ENCODE results near the gene RNU2-1. TPM values are rescaled to one million over a fixed set of nuclear protein-coding genes. Genes with fewer than 3 reads are reported as not detected.

The RNU2-1 gene
- total and polyA plus RNA-seq, 2 donors (not counting 1 experiment from before 2014, with no cell fraction given), result 5,063 TPM; not detected in 1

DNA sequence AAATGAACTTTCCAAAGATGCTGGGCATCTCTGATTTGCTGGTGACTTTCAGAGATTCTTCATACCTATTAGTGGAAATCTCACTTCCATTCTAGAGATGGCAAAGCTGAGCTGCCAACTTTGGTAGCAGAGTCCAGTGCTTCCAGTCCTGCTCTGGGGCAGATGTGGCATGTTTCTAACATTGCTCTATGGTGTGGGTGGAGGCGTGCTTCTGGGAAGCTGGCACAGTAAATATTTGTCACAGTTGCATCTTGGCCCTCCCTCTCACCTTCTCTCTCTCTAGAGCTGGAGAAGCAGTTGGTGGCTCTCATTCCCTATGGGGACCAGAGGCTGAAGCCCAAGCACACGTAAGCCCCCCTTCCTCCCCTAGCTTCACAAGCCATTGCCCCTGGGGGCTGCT is 20.2 kb downstream of the RNU2-1 start:
- WGBS (ENCODE audit: insufficient coverage), result 83% methylated on average over 1 of the region's 2 CpGs
- Histone ChIP-seq H3K9ac (ENCODE audit: low read length) (peak overlapping the region; percentile 5), H3K36me3 (replicated peaks in 1 of 2; ENCODE audit: control extremely low read depth in 1 of 2, control insufficient read depth in 1 of 2, extremely low read depth in 1 of 2, insufficient read depth in 2 of 2, low read length in 1 of 2) (peaks cover 22 to 45% of the 10 kb centered on the region in 2 experiments), H3K27ac (ENCODE audit: low read length in 2 of 2) (peak overlapping the region in 1 of 2 donors; percentile 88), H3K4me3 (ENCODE audit: control extremely low read depth in 1 of 5, extremely low read depth in 1 of 5, insufficient read depth in 1 of 5, low read depth in 2 of 5, low read length in 4 of 5) (no peak overlapping the region), H3K79me2 (ENCODE audit: control insufficient read depth, insufficient read depth, low read length) (peaks cover 12% of the 10 kb centered on the region), H3K4me1 (ENCODE audit: control insufficient read depth in 2 of 2, insufficient read depth in 2 of 2, low read length in 2 of 2) (peaks cover 21 to 27% of the 10 kb centered on the region in 2 donors), H2AFZ (ENCODE audit: insufficient read depth, low read depth, low read length, poor library complexity, severe bottlenecking) (no peak overlapping the region), H3K9me3 (ENCODE audit: control extremely low read depth in 1 of 3, control insufficient read depth in 2 of 3, insufficient read depth in 1 of 3, low read length in 2 of 3) (no peaks in the 10 kb centered on the region), H3K4me2 (replicated peaks; ENCODE audit: low read depth, low read length, poor library complexity, severe bottlenecking) (peak overlapping the region; percentile 90), H3K27me3 (replicated peaks in 1 of 4; ENCODE audit: control extremely low read depth in 1 of 4, control insufficient read depth in 3 of 4, insufficient read depth in 4 of 4, low read length in 3 of 4) (no peaks in the 10 kb centered on the region), H4K20me1 (ENCODE audit: control insufficient read depth, insufficient read depth, low read length, poor library complexity, severe bottlenecking) (no peaks in the 10 kb centered on the region)
- H3K4me1 Mint-ChIP-seq, result peaks cover 38% of the 10 kb centered on the region
- TF ChIP-seq, protein P1, sequence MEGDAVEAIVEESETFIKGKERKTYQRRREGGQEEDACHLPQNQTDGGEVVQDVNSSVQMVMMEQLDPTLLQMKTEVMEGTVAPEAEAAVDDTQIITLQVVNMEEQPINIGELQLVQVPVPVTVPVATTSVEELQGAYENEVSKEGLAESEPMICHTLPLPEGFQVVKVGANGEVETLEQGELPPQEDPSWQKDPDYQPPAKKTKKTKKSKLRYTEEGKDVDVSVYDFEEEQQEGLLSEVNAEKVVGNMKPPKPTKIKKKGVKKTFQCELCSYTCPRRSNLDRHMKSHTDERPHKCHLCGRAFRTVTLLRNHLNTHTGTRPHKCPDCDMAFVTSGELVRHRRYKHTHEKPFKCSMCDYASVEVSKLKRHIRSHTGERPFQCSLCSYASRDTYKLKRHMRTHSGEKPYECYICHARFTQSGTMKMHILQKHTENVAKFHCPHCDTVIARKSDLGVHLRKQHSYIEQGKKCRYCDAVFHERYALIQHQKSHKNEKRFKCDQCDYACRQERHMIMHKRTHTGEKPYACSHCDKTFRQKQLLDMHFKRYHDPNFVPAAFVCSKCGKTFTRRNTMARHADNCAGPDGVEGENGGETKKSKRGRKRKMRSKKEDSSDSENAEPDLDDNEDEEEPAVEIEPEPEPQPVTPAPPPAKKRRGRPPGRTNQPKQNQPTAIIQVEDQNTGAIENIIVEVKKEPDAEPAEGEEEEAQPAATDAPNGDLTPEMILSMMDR (IDR thresholded peaks at IDR 0.05), result no peak
- no peak for TF ChIP-seq EZH2 (IDR thresholded peaks at IDR 0.05; ENCODE audit: borderline replicate concordance, insufficient read depth, low read depth, low read length, poor library complexity, severe bottlenecking)
- H3K9me3 Mint-ChIP-seq (ENCODE audit: insufficient read depth), result no peaks in the 10 kb centered on the region
- peak overlapping the region; percentile 15 for H3K27ac Mint-ChIP-seq
- ChIA-PET CTCF (interaction anchor here (1.0 to 1.9 kb wide), 4 partner anchors 12 to 121 kb away, joined by 3 to 13 read pairs (median 3); no protein-coding TSS in a partner anchor), POLR2A (interaction anchor here (1.1 to 3.1 kb wide), 4 partner anchors 22 to 102 kb away, joined by 3 to 115 read pairs (median 17); partner anchors contain the start of gene NBR1)
- ATAC-seq (ENCODE audit: low read depth) (no peak), DNase-seq (no peak)
- H3K4me3 Mint-ChIP-seq, result peak overlapping the region; percentile 4
- intact Hi-C loops (cut with micrococcal nuclease), result loop anchor here (2.0 kb wide), 1 partner anchor 215 kb away; the partner anchor contains the start of gene RPL27
- no peaks in the 10 kb centered on the region for H3K27me3 Mint-ChIP-seq

Data from B cell (primary cell).